IPS-NIHi7 (cell line): Measurements from ENCODE around the gene ADGRV1.
"Not testable (repeated sequence)": the region's sequence is repeated elsewhere in the genome, so short reads cannot be mapped to it uniquely, and the experiment has no call there.

Source experiments
- DNase-seq: peaks from one replicate; pipeline ENCODE4 v3.0.0; 2012; ENCODE audit warnings: mixed read lengths; ENCODE audit errors: extremely low spot score

ADGRV1 gene

GRCh38 chr5:90549729-90550275 is 8.8 kb upstream of the ADGRV1 start:
- DNase-seq = no peak

- no peak for DNase-seq
These were observed 7.6 kb upstream of the ADGRV1 start for GRCh38 chr5:90550963-90551362.

GRCh38 chr5:90551376-90551775 is 7.2 kb upstream of the ADGRV1 start:
- no peak for DNase-seq

GRCh38 chr5:90553711-90554110 is 4.9 kb upstream of the ADGRV1 start:
- DNase-seq = no peak

- DNase-seq = no peak
These were observed 4.1 kb upstream of the ADGRV1 start for GRCh38 chr5:90554358-90555006.

- no peak for DNase-seq
These were observed 2.9 kb upstream of the ADGRV1 start for GRCh38 chr5:90555666-90556065.

GRCh38 chr5:90557391-90557790 is 1.2 kb upstream of the ADGRV1 start:
- no peak for DNase-seq

- no peak for DNase-seq
These were observed 726 bp upstream of the ADGRV1 start for GRCh38 chr5:90557871-90558270.

- no peak for DNase-seq
These were observed 2.2 kb downstream of the ADGRV1 start for GRCh38 chr5:90560771-90561170.

GRCh38 chr5:90561766-90562165 is 3.2 kb downstream of the ADGRV1 start:
- DNase-seq = no peak

GRCh38 chr5:90562341-90562740 is 3.7 kb downstream of the ADGRV1 start:
- no peak for DNase-seq

GRCh38 chr5:90563108-90563507 is 4.5 kb downstream of the ADGRV1 start:
- DNase-seq = no peak

GRCh38 chr5:90565491-90565890 is 6.9 kb downstream of the ADGRV1 start:
- DNase-seq = no peak

- no peak for DNase-seq
These were observed 10.5 kb downstream of the ADGRV1 start for GRCh38 chr5:90569084-90569483.

- DNase-seq = no peak
These were observed 11.4 kb downstream of the ADGRV1 start for GRCh38 chr5:90570034-90570433.

GRCh38 chr5:90571147-90571773 is 12.7 kb downstream of the ADGRV1 start:
- no peak for DNase-seq

GRCh38 chr5:90575712-90576111 is 17.1 kb downstream of the ADGRV1 start:
- no peak for DNase-seq

- DNase-seq = not testable (repeated sequence)
These were observed 18.0 kb downstream of the ADGRV1 start for GRCh38 chr5:90576566-90576965.

- DNase-seq = not testable (repeated sequence)
These were observed 21.3 kb downstream of the ADGRV1 start for GRCh38 chr5:90579905-90580304.

- no peak for DNase-seq
These were observed 23.4 kb downstream of the ADGRV1 start for GRCh38 chr5:90581956-90582355.

- peak; percentile 20 for DNase-seq
These were observed 26.9 kb downstream of the ADGRV1 start for GRCh38 chr5:90585337-90585986.

GRCh38 chr5:90586469-90586868 is 27.9 kb downstream of the ADGRV1 start:
- DNase-seq = no peak

GRCh38 chr5:90590170-90590569 is 31.6 kb downstream of the ADGRV1 start:
- no peak for DNase-seq
